Measurements from ENCODE around the gene SIAH2.

GRCh38 chr3:150764967-150765366, 2.0 kb upstream of the SIAH2 start:
- TF ChIP-seq, protein P1, sequence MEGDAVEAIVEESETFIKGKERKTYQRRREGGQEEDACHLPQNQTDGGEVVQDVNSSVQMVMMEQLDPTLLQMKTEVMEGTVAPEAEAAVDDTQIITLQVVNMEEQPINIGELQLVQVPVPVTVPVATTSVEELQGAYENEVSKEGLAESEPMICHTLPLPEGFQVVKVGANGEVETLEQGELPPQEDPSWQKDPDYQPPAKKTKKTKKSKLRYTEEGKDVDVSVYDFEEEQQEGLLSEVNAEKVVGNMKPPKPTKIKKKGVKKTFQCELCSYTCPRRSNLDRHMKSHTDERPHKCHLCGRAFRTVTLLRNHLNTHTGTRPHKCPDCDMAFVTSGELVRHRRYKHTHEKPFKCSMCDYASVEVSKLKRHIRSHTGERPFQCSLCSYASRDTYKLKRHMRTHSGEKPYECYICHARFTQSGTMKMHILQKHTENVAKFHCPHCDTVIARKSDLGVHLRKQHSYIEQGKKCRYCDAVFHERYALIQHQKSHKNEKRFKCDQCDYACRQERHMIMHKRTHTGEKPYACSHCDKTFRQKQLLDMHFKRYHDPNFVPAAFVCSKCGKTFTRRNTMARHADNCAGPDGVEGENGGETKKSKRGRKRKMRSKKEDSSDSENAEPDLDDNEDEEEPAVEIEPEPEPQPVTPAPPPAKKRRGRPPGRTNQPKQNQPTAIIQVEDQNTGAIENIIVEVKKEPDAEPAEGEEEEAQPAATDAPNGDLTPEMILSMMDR (IDR thresholded peaks at IDR 0.05), result no peak
- TF ChIP-seq EP300 (IDR thresholded peaks at IDR 0.05) (no peak), POLR2A (IDR thresholded peaks at IDR 0.05) (no peak), POLR2AphosphoS5 (IDR thresholded peaks at IDR 0.05) (no peak)
